ENCODE results near the gene TUBB3. TPM values are rescaled to one million over a fixed set of nuclear protein-coding genes. Genes with fewer than 3 reads are reported as not detected.
"Not testable (repeated sequence)": the region's sequence is repeated elsewhere in the genome, so short reads cannot be mapped to it uniquely, and the experiment has no call there.

TUBB3 gene
- total and polyA plus RNA-seq, 9 donors, result 7.1 to 20.1 (median 10.7) TPM

DNA sequence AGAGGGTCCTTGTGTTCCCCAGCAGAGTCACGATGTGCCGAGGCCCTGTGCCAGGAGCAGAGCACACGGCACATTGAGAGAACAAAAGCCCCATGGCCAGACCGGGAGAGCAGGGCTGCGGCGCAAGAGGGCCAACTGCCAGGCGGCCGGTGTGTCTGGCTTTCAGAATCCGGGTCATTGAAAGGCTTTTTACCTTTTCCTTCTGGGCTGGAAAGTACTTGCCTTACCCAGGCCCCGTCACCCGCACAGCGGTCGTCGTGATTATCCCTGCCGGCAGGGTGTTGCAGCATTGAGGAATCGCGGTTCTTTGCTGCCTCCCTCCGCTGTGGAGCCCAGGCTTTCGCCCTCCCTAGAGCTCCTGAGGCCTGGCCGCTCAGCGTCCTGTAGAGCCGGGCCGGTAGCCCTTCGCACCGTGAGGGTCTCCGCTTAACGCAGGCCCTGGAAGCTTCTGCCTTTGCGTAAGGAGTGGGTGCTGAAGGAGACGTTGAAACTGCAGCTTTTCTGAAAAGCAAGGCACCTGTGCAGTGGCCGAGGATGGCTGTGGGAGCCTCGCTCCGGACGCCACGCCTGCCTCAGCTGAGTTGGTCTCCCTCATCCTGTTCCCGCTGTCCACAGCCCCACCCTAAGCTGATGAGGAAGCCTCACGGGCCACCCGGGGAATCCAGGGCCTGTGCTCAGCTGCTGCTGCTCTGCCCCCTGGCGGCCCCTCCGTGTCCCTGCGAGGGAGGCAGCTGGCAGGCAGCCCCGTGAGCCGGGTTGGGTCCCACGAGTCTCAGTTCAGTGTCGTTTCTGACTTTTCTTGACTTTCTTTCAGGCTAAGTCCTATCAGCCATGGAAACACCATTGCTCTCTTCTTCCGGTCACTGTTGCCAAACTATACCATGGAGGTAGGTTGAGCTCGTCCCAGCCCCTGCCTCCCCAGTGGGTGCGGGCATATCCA is 13.1 kb upstream of the TUBB3 start:
- peak; percentile 80 for DNase-seq
- Histone ChIP-seq H3K4me1 (ENCODE audit: control insufficient read depth, insufficient read depth, low read length) (peaks cover 3% of the 10 kb centered on the region), H3K27me3 (ENCODE audit: control insufficient read depth, insufficient read depth, low read length) (no peaks in the 10 kb centered on the region), H3K27ac (ENCODE audit: low read length) (no peak overlapping the region), H3K9me3 (replicated peaks; ENCODE audit: control insufficient read depth, low read depth, low read length) (no peaks in the 10 kb centered on the region), H3K36me3 (ENCODE audit: control insufficient read depth, insufficient read depth, low read length) (peaks cover 61% of the 10 kb centered on the region), H3K4me3 (ENCODE audit: low read length) (no peak overlapping the region)
- WGBS (ENCODE audit: insufficient coverage), result 55% methylated on average over 45 of the region's 47 CpGs

DNA sequence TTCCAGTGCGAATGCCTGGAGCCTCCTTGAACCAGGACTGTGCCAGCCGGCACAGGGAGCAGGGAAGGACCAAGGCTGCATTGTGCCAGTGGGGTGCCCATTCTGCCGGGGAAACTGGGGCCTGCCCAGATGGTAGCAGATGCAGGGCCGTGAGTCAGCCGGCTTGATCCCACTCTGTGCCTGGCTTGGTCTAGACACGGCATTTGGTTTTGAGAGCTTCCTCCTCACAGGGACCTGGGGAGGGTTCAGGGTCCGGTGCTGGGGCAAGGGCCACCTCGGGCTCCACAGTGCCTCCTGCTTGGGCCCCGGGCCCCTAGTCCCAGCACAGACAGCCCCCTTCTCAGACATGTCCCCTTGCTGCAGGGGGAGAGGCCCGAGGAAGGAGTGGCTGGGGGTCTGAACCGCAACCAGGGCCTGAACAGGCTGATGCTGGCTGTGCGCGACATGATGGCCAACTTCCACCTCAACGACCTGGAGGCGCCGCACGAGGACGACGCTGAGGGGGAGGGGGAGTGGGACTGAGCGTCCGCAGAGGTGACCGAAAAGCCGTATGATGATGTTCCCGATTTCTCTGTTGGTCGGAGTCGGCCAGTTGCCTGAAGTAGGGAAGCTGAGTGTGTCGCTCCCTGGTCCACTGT is 12.3 kb upstream of the TUBB3 start:
- Histone ChIP-seq H3K27ac (ENCODE audit: low read length) (no peak overlapping the region), H3K4me1 (ENCODE audit: control insufficient read depth, insufficient read depth, low read length) (peaks cover 3% of the 10 kb centered on the region), H3K4me3 (ENCODE audit: low read length) (no peak overlapping the region), H3K9me3 (replicated peaks; ENCODE audit: control insufficient read depth, low read depth, low read length) (no peaks in the 10 kb centered on the region), H3K36me3 (ENCODE audit: control insufficient read depth, insufficient read depth, low read length) (peaks cover 53% of the 10 kb centered on the region), H3K27me3 (ENCODE audit: control insufficient read depth, insufficient read depth, low read length) (no peaks in the 10 kb centered on the region)
- DNase-seq, result no peak
- WGBS (ENCODE audit: insufficient coverage), result 88% methylated on average over 23 of the region's 27 CpGs

GRCh38 chr16:89911375-89911774 is 11.8 kb upstream of the TUBB3 start:
- no peaks in the 10 kb centered on the region for H3K27me3 ChIP-seq (ENCODE audit: control insufficient read depth, insufficient read depth, low read length)
- H3K9me3 ChIP-seq (replicated peaks; ENCODE audit: control insufficient read depth, low read depth, low read length), result no peaks in the 10 kb centered on the region
- H3K27ac ChIP-seq (ENCODE audit: low read length), result no peak overlapping the region
- peaks cover 48% of the 10 kb centered on the region for H3K36me3 ChIP-seq (ENCODE audit: control insufficient read depth, insufficient read depth, low read length)
- H3K4me3 ChIP-seq (ENCODE audit: low read length), result no peak overlapping the region
- WGBS (ENCODE audit: insufficient coverage), result 85% methylated on average over 13 of the region's 14 CpGs
- DNase-seq, result no peak
- H3K4me1 ChIP-seq (ENCODE audit: control insufficient read depth, insufficient read depth, low read length), result peaks cover 3% of the 10 kb centered on the region

- Histone ChIP-seq H3K4me1 (ENCODE audit: control insufficient read depth, insufficient read depth, low read length) (peaks cover 3% of the 10 kb centered on the region), H3K4me3 (ENCODE audit: low read length) (no peak overlapping the region), H3K9me3 (replicated peaks; ENCODE audit: control insufficient read depth, low read depth, low read length) (no peaks in the 10 kb centered on the region), H3K27ac (ENCODE audit: low read length) (no peak overlapping the region), H3K36me3 (ENCODE audit: control insufficient read depth, insufficient read depth, low read length) (peaks cover 40% of the 10 kb centered on the region), H3K27me3 (ENCODE audit: control insufficient read depth, insufficient read depth, low read length) (no peaks in the 10 kb centered on the region)
- WGBS (ENCODE audit: insufficient coverage), result 80% methylated on average over 13 of the region's 13 CpGs
- no peak for DNase-seq
Observed at GRCh38 chr16:89912143-89912542, 11.0 kb upstream of the TUBB3 start.

GRCh38 chr16:89912627-89913026 is 10.5 kb upstream of the TUBB3 start:
- H3K36me3 ChIP-seq (ENCODE audit: control insufficient read depth, insufficient read depth, low read length), result peaks cover 40% of the 10 kb centered on the region
- peaks cover 7% of the 10 kb centered on the region for H3K4me1 ChIP-seq (ENCODE audit: control insufficient read depth, insufficient read depth, low read length)
- H3K27me3 ChIP-seq (ENCODE audit: control insufficient read depth, insufficient read depth, low read length), result peaks cover 2% of the 10 kb centered on the region
- H3K4me3 ChIP-seq (ENCODE audit: low read length), result no peak overlapping the region
- no peak for DNase-seq
- WGBS (ENCODE audit: insufficient coverage), result 69% methylated on average over 10 of the region's 14 CpGs
- no peaks in the 10 kb centered on the region for H3K9me3 ChIP-seq (replicated peaks; ENCODE audit: control insufficient read depth, low read depth, low read length)
- H3K27ac ChIP-seq (ENCODE audit: low read length), result no peak overlapping the region

DNA sequence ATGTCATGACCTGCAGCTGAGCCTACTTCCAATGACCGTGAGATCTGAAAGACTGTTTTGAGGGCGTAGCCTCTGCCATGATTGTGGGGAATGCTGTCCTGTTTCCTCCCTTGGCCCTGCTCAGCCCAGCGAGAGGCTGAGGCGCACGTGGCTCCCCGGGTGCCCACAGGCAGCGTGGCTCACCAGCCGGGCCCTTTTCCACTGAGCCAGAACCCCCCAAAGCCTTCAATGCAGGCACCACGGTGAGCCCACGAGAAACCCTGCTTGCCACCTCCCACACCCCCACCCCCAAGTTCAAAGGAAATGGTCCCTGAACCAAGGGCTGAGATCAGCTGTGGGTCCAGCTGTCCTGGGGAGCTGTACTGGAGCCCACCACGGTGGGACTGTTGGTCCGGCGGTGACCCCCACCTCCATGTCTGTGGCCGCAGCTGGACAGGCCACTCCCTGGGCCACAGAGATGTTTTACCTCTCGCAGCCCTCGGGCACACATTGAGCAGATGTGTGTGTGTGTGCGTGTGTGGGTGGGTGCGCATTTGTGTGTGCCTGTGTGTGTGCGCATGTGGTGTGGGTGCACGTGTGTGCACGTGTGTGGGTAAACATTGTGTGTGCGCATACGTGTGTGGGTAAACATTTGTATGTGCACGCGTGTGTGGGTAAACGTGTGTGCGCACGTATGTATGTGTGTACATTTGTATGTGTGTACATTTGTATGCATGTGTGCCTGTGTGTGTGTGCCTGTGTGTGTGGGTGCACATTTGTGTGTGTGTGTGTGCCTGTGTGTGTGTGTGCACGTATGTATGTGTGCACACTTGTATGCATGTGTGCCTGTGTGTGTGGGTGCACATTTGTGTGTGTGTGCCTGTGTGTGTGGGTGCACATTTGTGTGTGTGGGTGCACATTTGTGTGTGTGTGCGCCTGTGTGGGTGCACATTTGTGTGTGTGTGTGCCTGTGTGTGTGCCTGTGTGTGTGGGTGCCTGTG is 9.4 kb upstream of the TUBB3 start:
- no peak for DNase-seq
- Histone ChIP-seq H3K36me3 (ENCODE audit: control insufficient read depth, insufficient read depth, low read length) (peaks cover 32% of the 10 kb centered on the region), H3K27ac (ENCODE audit: low read length) (no peak overlapping the region), H3K4me1 (ENCODE audit: control insufficient read depth, insufficient read depth, low read length) (peaks cover 18% of the 10 kb centered on the region), H3K9me3 (replicated peaks; ENCODE audit: control insufficient read depth, low read depth, low read length) (no peaks in the 10 kb centered on the region), H3K4me3 (ENCODE audit: low read length) (no peak overlapping the region), H3K27me3 (ENCODE audit: control insufficient read depth, insufficient read depth, low read length) (peaks cover 8% of the 10 kb centered on the region)
- 82% methylated on average over 29 of the region's 30 CpGs for whole genome bisulfite sequencing (ENCODE audit: insufficient coverage)

DNA sequence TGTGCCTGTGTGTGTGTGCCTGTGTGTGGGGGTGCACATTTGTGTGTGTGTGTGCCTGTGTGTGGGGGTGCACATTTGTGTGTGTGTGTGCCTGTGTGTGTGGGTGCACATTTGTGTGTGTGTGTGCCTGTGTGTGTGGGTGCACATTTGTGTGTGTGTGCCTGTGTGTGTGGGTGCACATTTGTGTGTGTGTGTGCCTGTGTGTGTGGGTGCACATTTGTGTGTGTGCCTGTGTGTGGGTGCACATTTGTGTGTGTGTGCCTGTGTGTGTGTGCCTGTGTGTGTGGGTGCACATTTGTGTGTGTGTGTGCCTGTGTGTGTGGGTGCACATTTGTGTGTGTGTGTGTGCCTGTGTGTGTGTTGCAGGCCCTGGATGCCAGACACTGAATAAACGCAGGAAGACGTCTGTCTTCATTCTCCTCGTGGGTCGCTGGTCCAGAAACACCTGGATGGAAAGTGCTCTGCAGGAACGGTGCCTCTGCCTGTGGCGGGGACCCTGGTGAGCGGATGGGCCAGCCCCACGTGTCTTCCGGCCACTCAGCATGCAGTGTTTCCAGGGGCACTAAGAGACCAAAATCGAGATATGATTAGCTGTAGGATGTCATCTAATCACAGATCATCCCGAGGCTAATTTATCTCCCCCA is 8.4 kb upstream of the TUBB3 start:
- not testable (repeated sequence) for DNase-seq; H3K4me3 ChIP-seq (ENCODE audit: low read length); H3K27ac ChIP-seq (ENCODE audit: low read length); H3K9me3 ChIP-seq (replicated peaks; ENCODE audit: control insufficient read depth, low read depth, low read length)
- Histone ChIP-seq H3K4me1 (ENCODE audit: control insufficient read depth, insufficient read depth, low read length) (peaks cover 23% of the 10 kb centered on the region), H3K36me3 (ENCODE audit: control insufficient read depth, insufficient read depth, low read length) (peaks cover 22% of the 10 kb centered on the region), H3K27me3 (ENCODE audit: control insufficient read depth, insufficient read depth, low read length) (peaks cover 19% of the 10 kb centered on the region)
- 56% methylated on average over 8 of the region's 11 CpGs for WGBS (ENCODE audit: insufficient coverage)

GRCh38 chr16:89915303-89916232 is 7.6 kb upstream of the TUBB3 start:
- H3K9me3 ChIP-seq (replicated peaks; ENCODE audit: control insufficient read depth, low read depth, low read length), result no peaks in the 10 kb centered on the region
- H3K4me1 ChIP-seq (ENCODE audit: control insufficient read depth, insufficient read depth, low read length), result peaks cover 19% of the 10 kb centered on the region
- H3K4me3 ChIP-seq (ENCODE audit: low read length), result no peak overlapping the region
- WGBS (ENCODE audit: insufficient coverage), result 77% methylated on average over 38 of the region's 40 CpGs
- peaks cover 20% of the 10 kb centered on the region for H3K36me3 ChIP-seq (ENCODE audit: control insufficient read depth, insufficient read depth, low read length)
- peaks cover 27% of the 10 kb centered on the region for H3K27me3 ChIP-seq (ENCODE audit: control insufficient read depth, insufficient read depth, low read length)
- DNase-seq, result no peak
- no peak overlapping the region for H3K27ac ChIP-seq (ENCODE audit: low read length)
